Adrenal gland (tissue), 19 donors: ENCODE results near the gene LRRC66. TPM values are rescaled to one million over a fixed set of nuclear protein-coding genes. Genes with fewer than 3 reads are reported as not detected.

ENCODE experiments used
- DNase-seq, 7 donors: peaks; one replicate each; pipeline ENCODE4 v3.0.0-alpha.2; 2019 to 2020
- H3K27ac ChIP-seq, 5 donors: fragments of 200-600 bp; sonication (generic) in 4 of 5; 1 replicate in 3 of 5; 2 replicates in 2 of 5; pipeline versions ENCODE4 v1.5.1 to v1.8.0; 2016 to 2020; ENCODE audit warnings: mild to moderate bottlenecking in 1 of 5
- H3K27me3 ChIP-seq: fragments of 200-600 bp; 2 replicates; pipeline ENCODE4 v1.8.0; 2021
- H3K36me3 ChIP-seq, 2 donors: fragments of 200-600 bp; replicated peaks in 1 of 2; 1 replicate in 1 of 2; 2 replicates in 1 of 2; pipeline versions ENCODE4 v1.5.1 to v1.8.0; 2018 to 2022
- H3K4me1 ChIP-seq, 2 donors: fragments of 200-600 bp; replicated peaks in 1 of 2; 1 replicate in 1 of 2; 2 replicates in 1 of 2; pipeline versions ENCODE4 v1.5.1 to v1.8.0; 2018 to 2021
- H3K4me3 ChIP-seq, 4 donors: fragments of 200-600 bp; sonication (generic) in 3 of 4; one replicate each; pipeline ENCODE4 v1.5.1; 2016 to 2018
- H3K9me3 ChIP-seq, 3 donors: fragments of 200-600 bp; sonication (generic) in 1 of 3; replicated peaks in 1 of 3; 1 replicate in 2 of 3; 2 replicates in 1 of 3; pipeline versions ENCODE4 v1.5.1 to v1.8.0; 2016 to 2021
- POLR2A ChIP-seq, 2 donors: fragments of 450-650 bp; IDR thresholded peaks; one replicate each; pipeline ENCODE4 v1.6.1; 2017; ENCODE audit warnings: antibody characterized with exemption in 2 of 2, mild to moderate bottlenecking in 2 of 2, moderate library complexity in 1 of 2
- WGBS, 4 donors: extraction: QIAGEN DNeasy Blood & Tissue Kit in 2 of 4; methylation state at CpG; one replicate each; pipeline versions ENCODE4 v1.1.5 to v1.1.7; 2013 to 2017; 5-methylcytosine and 5-hydroxymethylcytosine counted together
- intact Hi-C, 2 donors: fragments of 100-400 bp; cut with DNase I; formaldehyde crosslinking; loops; one replicate each; pipeline versions ENCODE4 v1.14.1 to v1.15.0; 2022 to 2023
- long read RNA-seq, 10 donors: library from polyadenylated mRNA in 3 of 10; unstranded in 2 of 10; stranded (forward) in 1 of 10; transcript quantifications; one replicate each; pipeline ENCODE4 v2.0.0 and lab custom pipeline, GENCODE V29; 2021 to 2026
- polyA plus RNA-seq, 3 donors: library from polyadenylated mRNA; stranded (reverse); fragments of 200-250 nt in 2 of 3; fragments of 350-450 nt in 1 of 3; fragmentation: Illumina TruSeq in 1 of 3; extraction: RNeasy Lipid Tissue Mini Kit (QIAGEN cat#74804) in 1 of 3; gene quantifications; one replicate each; pipeline ENCODE4 v1.2.3, GENCODE V29; 2013 to 2014
- total RNA-seq, 9 donors: library from RNA; depleted of rRNA in 4 of 9; stranded (reverse); fragments of >200 nt in 4 of 9; fragments of 120-200 nt in 1 of 9; fragmentation: NEBNext Ultra II Directional in 1 of 9; extraction: Animal tissue kit (Norgen Biotek cat#: 25700) in 1 of 9; gene quantifications; one replicate each; pipeline versions ENCODE4 v1.1.0 to v1.2.4, GENCODE V29; 2013 to 2023
- TF ChIP-seq, protein P1 (sequence below), 6 experiments: fragments of 450-650 bp in 4 of 6; fragments of 200-600 bp in 2 of 6; sonication (generic) in 1 of 6; IDR thresholded peaks; 1 replicate in 5 of 6; 2 replicates in 1 of 6; pipeline versions ENCODE4 v1.5.1 to v1.8.0; 2016 to 2021; ENCODE audit warnings: antibody characterized with exemption in 6 of 6, mild to moderate bottlenecking in 2 of 6, moderate library complexity in 1 of 6
- donor health status: healthy with polysubstance abuse.
- donor health status: Bipolar disorder and iron deficiency.
- donor health status: DM: yes; HTN: yes; CAD: no.
- donor health status: DM: no; HTN: no; CAD: no.
- donor health status: DM: no; HTN: no; CAD: no.
- donor health status: DM: yes; HTN: yes; CAD: no.

Gene LRRC66, protein sequence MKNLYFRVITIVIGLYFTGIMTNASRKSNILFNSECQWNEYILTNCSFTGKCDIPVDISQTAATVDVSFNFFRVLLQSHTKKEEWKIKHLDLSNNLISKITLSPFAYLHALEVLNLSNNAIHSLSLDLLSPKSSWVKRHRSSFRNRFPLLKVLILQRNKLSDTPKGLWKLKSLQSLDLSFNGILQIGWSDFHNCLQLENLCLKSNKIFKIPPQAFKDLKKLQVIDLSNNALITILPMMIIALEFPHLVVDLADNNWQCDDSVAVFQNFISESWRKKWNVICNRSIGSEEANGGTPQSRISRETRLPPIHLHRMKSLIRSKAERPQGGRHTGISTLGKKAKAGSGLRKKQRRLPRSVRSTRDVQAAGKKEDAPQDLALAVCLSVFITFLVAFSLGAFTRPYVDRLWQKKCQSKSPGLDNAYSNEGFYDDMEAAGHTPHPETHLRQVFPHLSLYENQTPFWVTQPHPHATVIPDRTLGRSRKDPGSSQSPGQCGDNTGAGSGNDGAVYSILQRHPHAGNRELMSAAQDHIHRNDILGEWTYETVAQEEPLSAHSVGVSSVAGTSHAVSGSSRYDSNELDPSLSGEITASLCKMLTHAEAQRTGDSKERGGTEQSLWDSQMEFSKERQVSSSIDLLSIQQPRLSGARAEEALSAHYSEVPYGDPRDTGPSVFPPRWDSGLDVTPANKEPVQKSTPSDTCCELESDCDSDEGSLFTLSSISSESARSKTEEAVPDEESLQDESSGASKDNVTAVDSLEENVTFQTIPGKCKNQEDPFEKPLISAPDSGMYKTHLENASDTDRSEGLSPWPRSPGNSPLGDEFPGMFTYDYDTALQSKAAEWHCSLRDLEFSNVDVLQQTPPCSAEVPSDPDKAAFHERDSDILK
- total RNA-seq = under 1 TPM in 7 of 9 donors, not detected in 2; 0.14 to 0.67 (median 0.24) TPM
- 1 to 10 TPM in 1 of 3 donors, under 1 TPM in 2; 0.37 to 1.0 (median 0.54) TPM for polyA plus RNA-seq
- long read RNA-seq, donor 1 = 0 reads
- long read RNA-seq, donor 2 = 0 reads
- long read RNA-seq, donor 3 = 0 reads
- long read RNA-seq, donor 4 = 0 reads
- long read RNA-seq, donor 5 = 0 reads
- long read RNA-seq, donor 6, partial matches to known transcripts = 0 of 1 reads
- long read RNA-seq, donor 6, other reads (novel, unspliced or antisense) = 1 of 1 reads
- long read RNA-seq, donor 7 = 0 reads
- long read RNA-seq, donor 8 = 0 reads
- long read RNA-seq, donor 9 = 0 reads
- long read RNA-seq, donor 10 = 0 reads

DNA sequence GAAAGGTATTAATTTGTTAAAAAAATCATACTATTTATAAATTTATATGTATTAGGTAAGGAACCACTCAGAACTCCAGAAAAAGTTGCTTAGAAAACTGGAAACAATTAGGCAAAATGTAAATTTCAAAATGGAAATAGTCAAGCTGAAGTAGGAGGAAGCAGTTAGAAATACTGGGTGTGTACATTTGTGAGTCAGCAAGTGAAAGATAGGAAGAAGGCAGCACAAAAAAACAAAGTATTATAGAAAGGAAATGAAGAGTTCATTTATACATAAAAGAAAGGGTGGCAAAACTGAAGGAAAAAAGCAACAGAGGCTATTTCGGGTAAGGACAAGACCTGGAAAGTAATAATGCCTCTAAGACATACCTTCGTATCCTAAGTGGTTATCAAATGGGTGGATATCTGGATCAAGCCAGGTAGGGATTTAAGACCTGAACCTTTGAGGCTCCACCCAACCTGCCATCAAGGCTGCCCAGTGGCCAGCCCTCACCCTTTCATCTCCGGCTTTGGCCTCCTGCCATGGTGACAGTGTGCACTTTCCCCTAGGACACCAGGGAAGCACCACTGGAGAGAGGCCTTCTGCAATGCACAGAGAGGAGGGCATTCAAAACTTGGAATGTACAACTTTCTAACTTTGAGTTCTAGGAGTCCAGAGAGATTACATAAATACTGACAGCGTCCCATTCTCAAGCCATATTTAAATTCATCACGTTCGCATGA lies at the start of gene LRRC66:
LRRC66 (minus strand) TSS at position 428 of the 722 bp plus-strand sequence. CDS start 2,750 bp downstream, outside the sequence.
- H3K36me3 ChIP-seq = peaks cover 0 to 18% of the 10 kb centered on the region in 2 donors
- no peaks in the 10 kb centered on the region for H3K9me3 ChIP-seq
- whole genome bisulfite sequencing, 4 donors = 88 to 91% (median 89%) methylated on average over 6 of the region's 6 CpGs
- H3K27ac ChIP-seq = no peak within 1 kb of the TSS
- H3K4me1 ChIP-seq = no peaks in the 10 kb centered on the region
- no peak for TF ChIP-seq POLR2A (IDR thresholded peaks at IDR 0.05)
- TF ChIP-seq, protein P1, sequence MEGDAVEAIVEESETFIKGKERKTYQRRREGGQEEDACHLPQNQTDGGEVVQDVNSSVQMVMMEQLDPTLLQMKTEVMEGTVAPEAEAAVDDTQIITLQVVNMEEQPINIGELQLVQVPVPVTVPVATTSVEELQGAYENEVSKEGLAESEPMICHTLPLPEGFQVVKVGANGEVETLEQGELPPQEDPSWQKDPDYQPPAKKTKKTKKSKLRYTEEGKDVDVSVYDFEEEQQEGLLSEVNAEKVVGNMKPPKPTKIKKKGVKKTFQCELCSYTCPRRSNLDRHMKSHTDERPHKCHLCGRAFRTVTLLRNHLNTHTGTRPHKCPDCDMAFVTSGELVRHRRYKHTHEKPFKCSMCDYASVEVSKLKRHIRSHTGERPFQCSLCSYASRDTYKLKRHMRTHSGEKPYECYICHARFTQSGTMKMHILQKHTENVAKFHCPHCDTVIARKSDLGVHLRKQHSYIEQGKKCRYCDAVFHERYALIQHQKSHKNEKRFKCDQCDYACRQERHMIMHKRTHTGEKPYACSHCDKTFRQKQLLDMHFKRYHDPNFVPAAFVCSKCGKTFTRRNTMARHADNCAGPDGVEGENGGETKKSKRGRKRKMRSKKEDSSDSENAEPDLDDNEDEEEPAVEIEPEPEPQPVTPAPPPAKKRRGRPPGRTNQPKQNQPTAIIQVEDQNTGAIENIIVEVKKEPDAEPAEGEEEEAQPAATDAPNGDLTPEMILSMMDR (IDR thresholded peaks at IDR 0.05) = no peak
- intact Hi-C loops = loop anchor here (10.0 kb wide), 2 partner anchors 115 to 125 kb away; no protein-coding TSS in a partner anchor
- DNase-seq = peak in 2 of 7 donors; percentile 9 to 26
- no peaks in the 10 kb centered on the region for H3K27me3 ChIP-seq
- no peak within 1 kb of the TSS for H3K4me3 ChIP-seq

DNA sequence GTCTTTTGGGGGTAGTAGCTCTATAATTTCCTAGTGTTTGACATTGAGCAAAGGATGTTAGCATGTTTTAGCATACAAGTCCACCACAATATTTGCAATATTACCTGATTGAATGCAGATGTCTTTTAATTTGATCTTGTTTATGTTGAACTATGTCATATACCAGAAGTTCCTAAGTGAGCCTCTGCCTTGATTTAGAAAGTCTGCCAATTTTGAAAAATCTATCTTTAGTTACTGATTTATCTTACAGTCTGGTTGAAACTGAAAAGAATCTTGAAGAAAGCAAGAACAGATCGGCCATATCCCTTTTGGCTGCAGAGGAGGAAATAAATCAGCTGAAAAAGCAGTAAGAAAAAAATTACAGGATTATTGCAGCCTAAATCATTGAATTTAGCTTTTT lies 49.4 kb upstream of the LRRC66 start:
- no peak overlapping the region for H3K4me3 ChIP-seq
- H3K27ac ChIP-seq = no peak overlapping the region
- H3K36me3 ChIP-seq = no peaks in the 10 kb centered on the region
- H3K4me1 ChIP-seq = no peaks in the 10 kb centered on the region
- WGBS, 4 donors = 57 to 73% (median 67%) methylated on average over 1 of the region's 1 CpG
- no peak for DNase-seq
- no peaks in the 10 kb centered on the region for H3K27me3 ChIP-seq
- no peaks in the 10 kb centered on the region for H3K9me3 ChIP-seq
- intact Hi-C loops = no loop called here
- TF ChIP-seq POLR2A (IDR thresholded peaks at IDR 0.05) = no peak

DNA sequence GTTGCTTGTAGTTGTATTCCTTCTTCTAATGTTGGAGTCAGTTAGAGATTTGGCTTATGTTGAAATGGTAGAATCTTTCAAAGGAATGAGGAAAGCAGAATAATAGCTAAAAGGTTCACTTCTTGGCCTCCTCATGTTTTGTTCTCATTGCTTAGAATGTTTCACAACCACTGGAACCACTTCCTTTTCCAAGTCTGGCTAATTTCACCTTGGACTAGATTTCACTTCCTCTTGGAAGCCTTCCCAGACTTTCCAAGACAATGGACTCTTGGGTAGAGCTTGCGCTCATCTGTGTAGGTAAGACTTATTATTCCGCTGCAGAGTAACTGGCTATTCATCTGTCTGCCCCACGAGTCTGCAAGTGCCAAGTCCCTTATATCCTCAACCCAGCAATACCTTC lies 39.2 kb upstream of the LRRC66 start:
- TF ChIP-seq, protein P1 (IDR thresholded peaks at IDR 0.05) = no peak
- TF ChIP-seq POLR2A (IDR thresholded peaks at IDR 0.05) = no peak
- no peaks in the 10 kb centered on the region for H3K9me3 ChIP-seq
- H3K36me3 ChIP-seq = no peaks in the 10 kb centered on the region
- 37 to 50% (median 40%) methylated on average over 3 of the region's 3 CpGs for WGBS, 4 donors
- peak in 5 of 7 donors; percentile 25 to 44 (median 29) for DNase-seq
- intact Hi-C loops = no loop called here
- peak overlapping the region in 2 of 5 donors; percentile 11 to 35 for H3K27ac ChIP-seq
- H3K27me3 ChIP-seq = no peaks in the 10 kb centered on the region
- peaks cover 10 to 11% of the 10 kb centered on the region in 2 donors for H3K4me1 ChIP-seq
- H3K4me3 ChIP-seq = no peak overlapping the region

DNA sequence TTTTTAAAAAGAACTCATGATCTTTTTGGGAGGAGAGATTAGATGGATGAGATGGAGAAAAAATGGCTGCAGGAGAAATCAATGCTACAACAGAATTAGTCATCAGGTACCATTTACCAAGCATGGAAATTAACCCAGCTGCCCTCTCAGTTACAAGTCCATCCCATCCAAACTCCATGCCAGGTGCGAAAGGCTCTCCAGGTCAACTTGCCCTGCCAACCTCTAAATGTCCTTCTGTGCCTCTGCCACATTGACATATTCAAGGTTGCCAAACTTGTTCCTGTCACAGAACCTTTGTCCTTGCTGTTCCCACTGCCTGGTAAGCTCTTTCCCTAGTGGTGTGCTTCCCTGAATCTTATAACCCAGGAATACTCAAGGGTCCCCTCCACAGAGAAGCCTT lies 38.1 kb upstream of the LRRC66 start:
- WGBS, 4 donors = 57 to 97% (median 86%) methylated on average over 1 of the region's 1 CpG
- intact Hi-C loops = no loop called here

More for the DNA sequence above, 38.1 kb upstream of the LRRC66 start:
- Histone ChIP-seq H3K27ac (no peak overlapping the region), H3K4me1 (peaks cover 10 to 11% of the 10 kb centered on the region in 2 donors), H3K4me3 (no peak overlapping the region), H3K9me3 (no peaks in the 10 kb centered on the region), H3K27me3 (no peaks in the 10 kb centered on the region), H3K36me3 (no peaks in the 10 kb centered on the region)
- DNase-seq = no peak
- TF ChIP-seq POLR2A (IDR thresholded peaks at IDR 0.05) = no peak
- TF ChIP-seq, protein P1 (IDR thresholded peaks at IDR 0.05) = no peak
